ENCODE data around the gene ZNF407.

ZNF407 gene

GRCh38 chr18:74778191-74778847 is 180.6 kb downstream of the ZNF407 start:
- Histone ChIP-seq H2AFZ (ENCODE audit: low read depth, low read length) (no peak overlapping the region), H3K79me2 (ENCODE audit: insufficient read depth, low read length) (no peaks in the 10 kb centered on the region), H3K36me3 (ENCODE audit: insufficient read depth, low read length) (no peaks in the 10 kb centered on the region), H3K9ac (ENCODE audit: low read depth, low read length) (no peak overlapping the region), H3K27me3 (ENCODE audit: insufficient read depth, low read length, poor library complexity) (no peaks in the 10 kb centered on the region), H3K4me1 (ENCODE audit: insufficient read depth, low read length) (no peaks in the 10 kb centered on the region), H3K9me3 (ENCODE audit: insufficient read depth, low read length, severe bottlenecking) (no peaks in the 10 kb centered on the region), H4K20me1 (ENCODE audit: insufficient read depth, low read length) (no peaks in the 10 kb centered on the region; the same call in 1 of the 2 replicates), H3K27ac (ENCODE audit: low read length) (no peak overlapping the region), H3K4me3 (ENCODE audit: low read depth in 1 of 2, low read length in 2 of 2) (no peak overlapping the region), H3K4me2 (ENCODE audit: insufficient read depth, low read length) (no peak overlapping the region)
- ATAC-seq (ENCODE audit: insufficient read depth, low read depth) (no peak), DNase-seq (no peak)
- TF ChIP-seq, protein P1, sequence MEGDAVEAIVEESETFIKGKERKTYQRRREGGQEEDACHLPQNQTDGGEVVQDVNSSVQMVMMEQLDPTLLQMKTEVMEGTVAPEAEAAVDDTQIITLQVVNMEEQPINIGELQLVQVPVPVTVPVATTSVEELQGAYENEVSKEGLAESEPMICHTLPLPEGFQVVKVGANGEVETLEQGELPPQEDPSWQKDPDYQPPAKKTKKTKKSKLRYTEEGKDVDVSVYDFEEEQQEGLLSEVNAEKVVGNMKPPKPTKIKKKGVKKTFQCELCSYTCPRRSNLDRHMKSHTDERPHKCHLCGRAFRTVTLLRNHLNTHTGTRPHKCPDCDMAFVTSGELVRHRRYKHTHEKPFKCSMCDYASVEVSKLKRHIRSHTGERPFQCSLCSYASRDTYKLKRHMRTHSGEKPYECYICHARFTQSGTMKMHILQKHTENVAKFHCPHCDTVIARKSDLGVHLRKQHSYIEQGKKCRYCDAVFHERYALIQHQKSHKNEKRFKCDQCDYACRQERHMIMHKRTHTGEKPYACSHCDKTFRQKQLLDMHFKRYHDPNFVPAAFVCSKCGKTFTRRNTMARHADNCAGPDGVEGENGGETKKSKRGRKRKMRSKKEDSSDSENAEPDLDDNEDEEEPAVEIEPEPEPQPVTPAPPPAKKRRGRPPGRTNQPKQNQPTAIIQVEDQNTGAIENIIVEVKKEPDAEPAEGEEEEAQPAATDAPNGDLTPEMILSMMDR (IDR thresholded peaks at IDR 0.05; ENCODE audit: borderline replicate concordance, extremely low read depth, low read length, poor library complexity, severe bottlenecking), result no peak
- TF ChIP-seq EZH2 (IDR thresholded peaks at IDR 0.05; ENCODE audit: borderline replicate concordance, low read depth, low read length, severe bottlenecking), result no peak

DNA sequence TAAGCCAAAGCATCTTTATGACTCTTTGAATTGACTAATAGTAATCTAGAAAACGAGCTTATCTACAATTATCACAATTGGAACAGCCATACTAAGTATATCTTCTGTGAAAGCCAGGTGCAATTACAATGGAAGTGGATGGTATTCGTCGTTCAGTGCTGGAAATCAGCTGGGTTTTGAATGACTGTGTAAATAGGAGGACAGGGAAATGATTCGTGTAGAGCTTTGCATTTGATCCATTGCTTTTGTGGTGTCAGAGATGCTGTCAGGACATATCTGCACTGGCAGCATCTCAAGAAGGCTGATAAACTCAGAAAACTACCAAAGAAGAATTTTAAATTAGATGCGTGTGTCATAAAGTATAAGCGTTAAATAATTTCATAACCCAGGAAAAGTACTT is 187.1 kb downstream of the ZNF407 start:
- Histone ChIP-seq H3K79me2 (ENCODE audit: insufficient read depth, low read length) (no peaks in the 10 kb centered on the region), H3K27me3 (ENCODE audit: insufficient read depth, low read length, poor library complexity) (no peaks in the 10 kb centered on the region), H2AFZ (ENCODE audit: low read depth, low read length) (no peak overlapping the region), H3K4me3 (ENCODE audit: low read depth in 1 of 2, low read length in 2 of 2) (no peak overlapping the region), H3K36me3 (ENCODE audit: insufficient read depth, low read length) (peaks cover 5% of the 10 kb centered on the region; the same call in 1 of the 2 replicates), H3K9ac (ENCODE audit: low read depth, low read length) (no peak overlapping the region), H3K4me2 (ENCODE audit: insufficient read depth, low read length) (no peak overlapping the region), H4K20me1 (ENCODE audit: insufficient read depth, low read length) (no peaks in the 10 kb centered on the region), H3K27ac (ENCODE audit: low read length) (no peak overlapping the region), H3K9me3 (ENCODE audit: insufficient read depth, low read length, severe bottlenecking) (no peaks in the 10 kb centered on the region), H3K4me1 (ENCODE audit: insufficient read depth, low read length) (no peaks in the 10 kb centered on the region)
- TF ChIP-seq, protein P1 (IDR thresholded peaks at IDR 0.05; ENCODE audit: borderline replicate concordance, extremely low read depth, low read length, poor library complexity, severe bottlenecking), result no peak
- no peak for TF ChIP-seq EZH2 (IDR thresholded peaks at IDR 0.05; ENCODE audit: borderline replicate concordance, low read depth, low read length, severe bottlenecking)
- DNase-seq, result no peak
- no peak for ATAC-seq (ENCODE audit: insufficient read depth, low read depth)

- DNase-seq (no peak), ATAC-seq (ENCODE audit: insufficient read depth, low read depth) (no peak)
- Histone ChIP-seq H3K9ac (ENCODE audit: low read depth, low read length) (no peak overlapping the region), H3K4me2 (ENCODE audit: insufficient read depth, low read length) (no peak overlapping the region), H3K27ac (ENCODE audit: low read length) (no peak overlapping the region), H3K9me3 (ENCODE audit: insufficient read depth, low read length, severe bottlenecking) (no peaks in the 10 kb centered on the region), H4K20me1 (ENCODE audit: insufficient read depth, low read length) (no peaks in the 10 kb centered on the region), H3K4me1 (ENCODE audit: insufficient read depth, low read length) (no peaks in the 10 kb centered on the region), H3K79me2 (ENCODE audit: insufficient read depth, low read length) (no peaks in the 10 kb centered on the region), H3K27me3 (ENCODE audit: insufficient read depth, low read length, poor library complexity) (no peaks in the 10 kb centered on the region), H3K36me3 (ENCODE audit: insufficient read depth, low read length) (peaks cover 5% of the 10 kb centered on the region; the same call in 1 of the 2 replicates), H3K4me3 (ENCODE audit: low read depth in 1 of 2, low read length in 2 of 2) (no peak overlapping the region), H2AFZ (ENCODE audit: low read depth, low read length) (no peak overlapping the region)
- TF ChIP-seq, protein P1 (IDR thresholded peaks at IDR 0.05; ENCODE audit: borderline replicate concordance, extremely low read depth, low read length, poor library complexity, severe bottlenecking), result no peak
- TF ChIP-seq EZH2 (IDR thresholded peaks at IDR 0.05; ENCODE audit: borderline replicate concordance, low read depth, low read length, severe bottlenecking), result no peak
These were observed 188.0 kb downstream of the ZNF407 start for GRCh38 chr18:74785632-74786031.

Measured in DND-41 (cell line).